HG02642 (cell line): Measurements from ENCODE around the gene GAS2.

ENCODE experiments used
- ATAC-seq: cut with Tn5 transposase; IDR thresholded peaks from one replicate; pipeline ENCODE4 v1.9.1; 2021; ENCODE audit warnings: mild to moderate bottlenecking; ENCODE audit not compliant: unreplicated experiment, poor library complexity

Gene GAS2

DNA sequence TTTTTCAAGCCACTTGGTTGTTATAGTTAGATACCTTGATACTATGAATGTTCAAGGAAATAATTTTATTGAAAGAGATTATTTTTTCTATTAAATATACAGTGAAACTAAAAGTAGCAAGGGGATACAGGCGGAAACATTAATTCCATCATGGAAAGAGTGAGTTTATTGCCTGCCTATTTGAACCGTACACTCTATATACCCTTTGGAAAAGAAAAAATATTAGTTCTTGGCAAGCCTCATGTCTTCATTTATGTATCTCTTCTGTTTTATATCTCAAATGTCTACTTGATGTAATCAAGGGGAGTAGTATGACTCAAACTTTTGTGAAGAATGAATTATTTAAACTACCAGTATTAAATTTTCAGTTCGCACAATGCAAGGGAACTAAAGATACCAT, 54.0 kb downstream of the GAS2 start:
- ATAC-seq: no peak

DNA sequence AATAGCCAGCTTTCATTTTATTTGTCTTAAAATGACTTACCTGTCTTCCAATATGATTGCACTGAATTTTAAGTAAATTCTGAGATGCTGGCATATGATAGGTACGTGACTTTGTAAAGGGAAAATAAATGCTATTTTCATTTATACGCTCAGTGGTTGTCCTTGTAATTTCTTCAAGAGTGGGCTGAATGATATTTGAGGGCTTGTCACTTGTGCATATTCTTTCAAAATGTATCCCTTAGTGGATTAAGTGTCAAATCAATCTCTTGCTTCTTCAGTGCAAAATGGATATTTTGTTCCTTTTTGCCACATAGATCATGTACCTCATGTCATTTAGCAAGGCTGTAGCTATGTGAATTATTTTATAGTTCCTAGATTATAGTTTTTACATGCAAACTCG, 56.9 kb downstream of the GAS2 start:
- ATAC-seq: no peak

GRCh38 chr11:22725079-22725478, 58.7 kb downstream of the GAS2 start:
- no peak for ATAC-seq

- ATAC-seq: no peak
These were observed 62.4 kb downstream of the GAS2 start for GRCh38 chr11:22728600-22729389.

DNA sequence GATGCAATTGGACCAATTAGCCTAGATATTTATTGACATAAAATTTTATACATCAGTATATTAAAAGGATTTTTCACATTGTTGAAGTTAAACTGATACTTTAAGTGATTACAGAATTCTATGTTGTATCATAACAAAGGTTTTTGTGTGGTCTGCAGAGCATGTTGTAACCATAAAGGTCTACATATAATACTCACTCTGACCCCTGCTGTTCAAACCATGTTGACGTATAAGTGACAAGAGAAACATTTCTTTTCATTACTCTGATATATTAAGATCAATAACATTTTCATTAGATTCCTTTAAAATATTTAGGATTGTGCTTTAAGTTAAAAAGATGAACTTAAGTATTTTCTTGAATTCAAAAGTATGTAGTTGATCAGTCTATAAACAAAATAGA, 63.9 kb downstream of the GAS2 start:
- no peak for ATAC-seq

DNA sequence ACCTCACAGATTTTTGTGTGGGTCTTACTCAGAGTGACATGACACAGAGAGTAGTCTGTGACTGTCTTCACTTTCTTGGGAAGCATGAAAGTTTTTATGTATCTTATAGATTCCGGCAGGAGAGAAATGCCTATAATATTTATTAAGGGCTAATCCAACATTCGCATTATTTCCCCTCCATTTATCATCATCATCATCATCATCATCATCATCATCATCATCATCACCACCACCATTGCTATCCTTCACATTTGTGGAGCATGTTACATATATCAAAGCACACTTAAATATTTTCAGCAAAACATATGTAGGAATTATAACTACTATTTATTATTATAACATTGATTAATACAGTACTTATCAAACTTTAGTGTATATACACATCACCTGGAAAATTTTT, 66.2 kb downstream of the GAS2 start:
- ATAC-seq: no peak

GRCh38 chr11:22733475-22734248, 67.3 kb downstream of the GAS2 start:
- no peak for ATAC-seq

- ATAC-seq: no peak
These were observed 68.4 kb downstream of the GAS2 start for GRCh38 chr11:22734628-22735345.

- ATAC-seq: no peak
These were observed 75.8 kb downstream of the GAS2 start for GRCh38 chr11:22742157-22742613.

- no peak for ATAC-seq
These were observed 83.1 kb downstream of the GAS2 start for GRCh38 chr11:22749536-22749935.

DNA sequence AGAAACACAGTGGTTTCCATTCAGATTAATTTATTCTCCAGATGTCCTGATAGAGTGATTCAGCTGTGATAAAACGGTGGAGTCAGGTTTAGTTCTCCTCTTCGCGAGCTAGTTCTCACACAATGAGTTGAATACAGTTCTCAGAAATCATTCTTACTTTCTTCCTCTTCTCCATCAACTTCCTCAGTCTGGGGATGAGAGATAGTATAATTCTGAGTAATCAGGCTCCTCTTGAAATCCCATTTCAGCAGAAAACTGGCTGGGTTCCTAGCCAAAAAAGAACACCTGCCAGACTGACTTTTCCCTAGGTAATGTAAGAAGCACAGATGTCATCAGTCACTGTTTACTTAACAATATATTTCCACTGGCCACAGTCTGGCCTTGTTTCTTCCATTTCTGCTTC, 86.5 kb downstream of the GAS2 start:
- no peak for ATAC-seq

GRCh38 chr11:22753416-22753815, 87.0 kb downstream of the GAS2 start:
- no peak for ATAC-seq

- no peak for ATAC-seq
These were observed 94.7 kb downstream of the GAS2 start for GRCh38 chr11:22761066-22761465.

GRCh38 chr11:22763166-22763565, 96.8 kb downstream of the GAS2 start:
- no peak for ATAC-seq

DNA sequence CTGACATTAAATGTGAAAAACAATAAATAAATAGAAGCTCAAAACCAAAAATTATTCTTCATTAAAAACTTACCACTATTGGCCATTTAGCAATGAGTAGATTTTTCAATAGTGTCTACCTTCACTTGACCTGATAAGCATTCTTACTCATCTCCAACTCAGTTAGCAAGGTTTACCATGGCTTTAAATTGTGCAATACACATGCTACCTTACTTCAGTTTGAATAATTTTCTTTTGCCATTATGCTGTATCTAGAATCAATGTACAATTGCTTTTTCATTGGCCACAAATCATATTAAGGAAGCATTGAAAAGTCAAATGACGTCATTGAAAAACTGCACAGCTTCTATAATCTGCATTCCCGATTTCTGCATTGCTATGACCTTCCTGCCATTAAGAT, 98.3 kb downstream of the GAS2 start:
- no peak for ATAC-seq

DNA sequence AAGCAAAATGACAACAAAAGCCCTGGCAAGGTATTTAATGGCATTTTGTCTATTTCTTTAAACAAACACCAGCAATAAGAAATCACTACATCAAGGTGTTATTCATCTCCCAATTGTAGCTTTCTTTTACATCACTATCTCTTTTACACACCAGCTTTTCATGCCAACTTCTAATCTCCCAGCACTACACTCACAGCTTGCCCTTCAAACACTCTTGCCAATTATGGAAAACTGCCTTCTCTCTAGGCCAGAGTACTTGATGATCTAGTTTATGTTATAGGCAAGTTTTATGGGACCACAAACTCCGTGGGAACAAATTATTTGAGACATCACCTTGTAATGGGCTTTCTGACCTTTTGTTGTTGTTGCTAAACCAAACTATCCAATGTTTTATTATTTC, 101.9 kb downstream of the GAS2 start:
- ATAC-seq: no peak

DNA sequence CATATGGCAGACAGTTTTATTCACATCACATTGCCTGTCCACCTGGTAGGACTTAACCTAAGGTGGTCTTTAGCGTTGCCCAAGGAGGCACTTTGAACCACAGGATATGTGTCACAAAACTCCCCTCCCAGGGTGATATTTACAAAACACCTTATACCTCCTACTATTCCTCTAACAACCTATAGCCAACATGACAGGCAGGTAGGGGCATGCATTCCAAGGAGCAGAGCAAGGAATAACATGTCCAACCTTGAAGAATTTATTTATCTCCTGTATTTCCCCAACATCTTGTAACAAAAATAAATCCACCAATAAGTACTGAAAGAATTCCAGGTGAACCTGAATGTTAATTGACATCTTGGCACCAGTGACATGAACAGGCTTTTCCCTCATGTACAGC, 102.7 kb downstream of the GAS2 start:
- ATAC-seq: no peak

DNA sequence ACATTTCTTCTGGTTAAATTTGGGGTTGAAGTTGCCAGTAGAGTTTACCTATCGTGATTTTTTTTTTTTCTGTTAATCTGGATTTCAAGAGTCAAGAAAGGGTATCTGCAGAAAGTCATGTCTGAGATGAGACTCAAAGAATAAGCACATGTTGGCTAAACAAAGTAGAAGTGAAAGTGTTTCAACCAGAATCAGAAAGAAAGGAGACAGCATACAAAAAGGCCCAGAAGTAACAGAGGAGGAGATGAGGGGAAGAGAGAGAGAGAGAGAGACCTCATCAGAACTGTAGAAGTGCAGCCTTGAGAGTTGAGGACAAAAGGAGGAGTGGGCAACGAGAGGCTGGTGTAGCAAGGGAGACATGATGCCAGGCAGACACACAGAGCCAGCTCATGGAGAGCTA, 108.3 kb downstream of the GAS2 start:
- ATAC-seq: peak; percentile 70

DNA sequence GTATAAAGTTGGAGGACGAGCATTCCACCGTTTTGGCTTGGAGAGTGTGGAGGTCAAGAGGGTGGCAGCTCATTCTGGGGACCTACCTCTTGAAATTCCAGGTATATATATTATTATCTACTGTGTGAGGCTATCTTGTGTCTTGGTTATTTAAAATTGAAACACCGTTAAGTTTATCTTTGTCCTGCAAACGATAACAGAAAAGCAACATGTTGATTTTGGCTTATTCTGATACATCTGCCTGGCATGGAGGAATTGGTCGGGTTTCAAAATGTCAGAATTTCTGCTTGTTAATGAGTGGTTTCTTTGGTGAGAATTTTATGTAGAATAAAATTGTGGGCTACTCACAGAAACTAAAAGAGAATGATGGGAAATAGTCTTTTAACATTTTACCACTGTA, 108.8 kb downstream of the GAS2 start:
- no peak for ATAC-seq

DNA sequence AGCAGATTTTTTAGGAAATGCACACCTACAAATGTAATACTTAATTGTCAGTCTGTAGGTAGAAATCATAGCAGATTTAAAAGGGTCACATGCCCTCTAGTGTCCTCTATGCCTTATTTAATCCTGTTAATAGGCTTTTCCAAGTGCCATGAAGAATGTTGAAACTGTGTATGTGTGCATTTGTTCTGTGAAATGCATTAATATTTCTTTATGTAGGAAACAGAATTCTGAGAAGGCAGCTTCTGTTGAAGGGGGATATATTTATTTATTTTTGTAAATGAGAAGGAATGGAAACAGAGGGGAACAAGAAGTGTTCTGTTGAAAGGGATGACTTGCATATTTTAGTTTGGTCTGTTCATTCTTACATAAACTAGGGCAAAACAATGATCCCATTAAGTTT, 112.2 kb downstream of the GAS2 start:
- ATAC-seq: no peak

GRCh38 chr11:22779850-22780249, 113.4 kb downstream of the GAS2 start:
- no peak for ATAC-seq
